ENCODE data around the gene C16orf96. TPM values are rescaled to one million over a fixed set of nuclear protein-coding genes. Genes with fewer than 3 reads are reported as not detected.

The C16orf96 gene
- total and polyA plus RNA-seq, 2 donors from 2014 or later = 0.13 to 0.16 TPM

DNA sequence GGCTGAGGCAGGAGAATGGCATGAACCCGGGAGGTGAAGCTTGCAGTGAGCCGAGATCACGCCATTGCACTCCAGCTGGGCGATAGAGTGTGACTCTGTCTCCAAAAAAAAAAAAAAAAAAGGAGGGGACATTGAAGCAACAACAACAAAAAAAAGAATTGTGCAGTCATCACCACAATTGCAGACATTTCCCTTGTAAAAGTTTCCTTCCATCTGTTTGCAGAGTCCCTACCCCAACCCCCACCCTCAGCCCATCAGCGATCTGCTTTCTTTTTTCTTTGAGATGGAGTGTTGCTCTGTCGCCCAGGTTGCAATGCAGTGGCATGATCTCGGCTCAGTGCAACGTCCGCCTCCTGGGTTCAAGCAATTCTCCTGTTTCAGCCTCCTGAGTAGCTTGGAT is 72.1 kb downstream of the C16orf96 start:
- Histone ChIP-seq H3K4me3 (ENCODE audit: low read length in 3 of 3) (no peak overlapping the region), H3K36me3 (ENCODE audit: control insufficient read depth in 2 of 3, insufficient read depth in 3 of 3, low read length in 3 of 3) (peaks cover 0 to 3% (median 0%) of the 10 kb centered on the region in 3 donors), H3K9me3 (ENCODE audit: control insufficient read depth in 2 of 3, insufficient read depth in 1 of 3, low read length in 3 of 3) (peaks cover 0 to 2% (median 0%) of the 10 kb centered on the region in 3 donors), H3K27me3 (ENCODE audit: control insufficient read depth, insufficient read depth, low read length) (no peaks in the 10 kb centered on the region), H3K9ac (ENCODE audit: low read length in 3 of 3) (no peak overlapping the region), H3K27ac (ENCODE audit: low read depth in 2 of 2, low read length in 2 of 2) (no peak overlapping the region), H3K4me1 (ENCODE audit: control insufficient read depth in 2 of 3, insufficient read depth in 2 of 3, low read depth in 1 of 3, low read length in 3 of 3) (peaks cover 0 to 20% (median 19%) of the 10 kb centered on the region in 3 donors)
- FAIRE-seq (no peak), DNase-seq (no peak)
- intact Hi-C loops (cut with DNase I) = no loop called here
- TF ChIP-seq, protein P1, sequence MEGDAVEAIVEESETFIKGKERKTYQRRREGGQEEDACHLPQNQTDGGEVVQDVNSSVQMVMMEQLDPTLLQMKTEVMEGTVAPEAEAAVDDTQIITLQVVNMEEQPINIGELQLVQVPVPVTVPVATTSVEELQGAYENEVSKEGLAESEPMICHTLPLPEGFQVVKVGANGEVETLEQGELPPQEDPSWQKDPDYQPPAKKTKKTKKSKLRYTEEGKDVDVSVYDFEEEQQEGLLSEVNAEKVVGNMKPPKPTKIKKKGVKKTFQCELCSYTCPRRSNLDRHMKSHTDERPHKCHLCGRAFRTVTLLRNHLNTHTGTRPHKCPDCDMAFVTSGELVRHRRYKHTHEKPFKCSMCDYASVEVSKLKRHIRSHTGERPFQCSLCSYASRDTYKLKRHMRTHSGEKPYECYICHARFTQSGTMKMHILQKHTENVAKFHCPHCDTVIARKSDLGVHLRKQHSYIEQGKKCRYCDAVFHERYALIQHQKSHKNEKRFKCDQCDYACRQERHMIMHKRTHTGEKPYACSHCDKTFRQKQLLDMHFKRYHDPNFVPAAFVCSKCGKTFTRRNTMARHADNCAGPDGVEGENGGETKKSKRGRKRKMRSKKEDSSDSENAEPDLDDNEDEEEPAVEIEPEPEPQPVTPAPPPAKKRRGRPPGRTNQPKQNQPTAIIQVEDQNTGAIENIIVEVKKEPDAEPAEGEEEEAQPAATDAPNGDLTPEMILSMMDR (IDR thresholded peaks at IDR 0.05; ENCODE audit: borderline replicate concordance, extremely low read depth, insufficient read depth) = no peak

DNA sequence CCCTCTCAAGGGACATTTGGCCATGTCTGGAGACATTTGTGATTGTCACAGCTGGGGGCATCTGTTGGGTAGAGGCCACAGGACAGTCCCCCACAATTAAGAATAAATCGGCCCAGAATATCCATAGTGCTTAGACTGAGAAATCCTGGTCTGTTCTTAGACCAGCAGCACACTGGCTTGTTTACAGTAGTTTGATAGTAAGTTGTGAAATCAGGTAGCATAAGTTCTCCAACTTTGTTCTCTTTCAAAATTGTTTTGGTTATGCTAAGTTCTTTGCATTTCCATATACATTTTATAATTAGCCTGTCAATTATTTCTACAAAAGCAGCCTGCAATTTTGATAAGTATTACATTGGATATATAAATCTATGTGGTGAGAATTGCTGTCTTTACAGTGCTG is 75.3 kb downstream of the C16orf96 start:
- Histone ChIP-seq H3K36me3 (ENCODE audit: control insufficient read depth in 2 of 3, insufficient read depth in 3 of 3, low read length in 3 of 3) (peaks cover 0 to 7% (median 0%) of the 10 kb centered on the region in 3 donors), H3K9me3 (ENCODE audit: control insufficient read depth in 2 of 3, insufficient read depth in 1 of 3, low read length in 3 of 3) (peaks cover 0 to 2% (median 0%) of the 10 kb centered on the region in 3 donors), H3K27me3 (ENCODE audit: control insufficient read depth, insufficient read depth, low read length) (no peaks in the 10 kb centered on the region), H3K27ac (ENCODE audit: low read depth in 2 of 2, low read length in 2 of 2) (no peak overlapping the region), H3K4me1 (ENCODE audit: control insufficient read depth in 2 of 3, insufficient read depth in 2 of 3, low read depth in 1 of 3, low read length in 3 of 3) (peaks cover 0 to 5% (median 5%) of the 10 kb centered on the region in 3 donors), H3K4me3 (ENCODE audit: low read length in 3 of 3) (no peak overlapping the region), H3K9ac (ENCODE audit: low read length in 3 of 3) (no peak overlapping the region)
- TF ChIP-seq, protein P1 (IDR thresholded peaks at IDR 0.05; ENCODE audit: borderline replicate concordance, extremely low read depth, insufficient read depth) = no peak
- intact Hi-C loops (cut with DNase I) = no loop called here
- FAIRE-seq = no peak
- DNase-seq = no peak

DNA sequence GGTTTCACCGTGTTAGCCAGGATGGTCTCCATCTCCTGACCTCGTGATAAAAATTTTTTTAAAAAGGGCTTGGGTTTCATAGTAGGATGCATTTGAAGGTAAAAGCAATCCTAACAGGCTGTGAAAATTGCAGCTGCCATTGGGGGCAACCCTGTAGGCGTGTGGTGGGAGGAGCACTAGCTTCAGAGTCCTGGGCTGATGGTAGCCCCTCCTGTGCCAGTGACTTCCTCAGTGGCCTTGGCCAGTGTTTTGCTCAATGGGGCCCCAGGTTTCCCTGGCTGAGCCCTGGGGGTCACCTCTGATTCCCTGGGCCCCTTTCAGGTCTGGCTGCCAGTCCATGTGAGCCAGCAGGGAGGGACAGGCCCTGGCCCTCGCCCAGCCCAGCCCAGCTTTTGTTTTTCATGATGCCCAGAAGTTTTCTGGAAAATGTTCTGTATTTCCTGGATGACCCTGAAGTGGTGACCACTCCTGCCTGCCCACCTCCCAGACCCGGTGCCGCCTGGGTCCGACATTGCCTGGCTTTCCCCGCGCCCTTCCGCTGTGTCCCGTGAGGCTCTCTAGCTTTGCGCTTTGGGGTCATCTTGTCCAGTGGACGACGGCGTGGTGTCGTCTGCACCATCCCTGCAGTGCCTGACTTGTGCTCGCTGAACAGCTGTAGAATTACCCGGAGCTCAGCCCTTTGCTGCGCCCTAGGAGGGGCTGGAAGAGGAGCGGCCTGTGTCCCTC is 77.9 kb downstream of the C16orf96 start:
- peaks cover 0 to 3% (median 0%) of the 10 kb centered on the region in 3 donors for H3K36me3 ChIP-seq (ENCODE audit: control insufficient read depth in 2 of 3, insufficient read depth in 3 of 3, low read length in 3 of 3)
- H3K4me3 ChIP-seq (ENCODE audit: low read length in 3 of 3) = no peak overlapping the region
- intact Hi-C loops (cut with DNase I) = no loop called here
- DNase-seq (no peak), FAIRE-seq (no peak)
- TF ChIP-seq, protein P1 (IDR thresholded peaks at IDR 0.05; ENCODE audit: borderline replicate concordance, extremely low read depth, insufficient read depth) = no peak
- H3K4me1 ChIP-seq (ENCODE audit: control insufficient read depth in 2 of 3, insufficient read depth in 2 of 3, low read depth in 1 of 3, low read length in 3 of 3) = no peaks in the 10 kb centered on the region
- H3K27ac ChIP-seq (ENCODE audit: low read depth in 2 of 2, low read length in 2 of 2) = no peak overlapping the region
- peaks cover 0 to 2% (median 0%) of the 10 kb centered on the region in 3 donors for H3K9me3 ChIP-seq (ENCODE audit: control insufficient read depth in 2 of 3, insufficient read depth in 1 of 3, low read length in 3 of 3)
- no peak overlapping the region for H3K9ac ChIP-seq (ENCODE audit: low read length in 3 of 3)
- no peaks in the 10 kb centered on the region for H3K27me3 ChIP-seq (ENCODE audit: control insufficient read depth, insufficient read depth, low read length)
